Stimulated activated CD8-positive, alpha-beta memory T cell treated with anti-CD3 and anti-CD28 coated beads, Interleukin-12 subunit alpha, Interleukin-12 subunit beta, amount 100 ng/mL, for 24 hours (primary cell): ENCODE results near the gene MED19.
"Not testable (repeated sequence)": the region's sequence is repeated elsewhere in the genome, so short reads cannot be mapped to it uniquely, and the experiment has no call there.

ENCODE experiments used
- DNase-seq: peaks from one replicate; pipeline ENCODE4 v3.0.0-alpha.2; 2020; ENCODE audit errors: extremely low read depth

Gene MED19, protein sequence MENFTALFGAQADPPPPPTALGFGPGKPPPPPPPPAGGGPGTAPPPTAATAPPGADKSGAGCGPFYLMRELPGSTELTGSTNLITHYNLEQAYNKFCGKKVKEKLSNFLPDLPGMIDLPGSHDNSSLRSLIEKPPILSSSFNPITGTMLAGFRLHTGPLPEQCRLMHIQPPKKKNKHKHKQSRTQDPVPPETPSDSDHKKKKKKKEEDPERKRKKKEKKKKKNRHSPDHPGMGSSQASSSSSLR

DNA sequence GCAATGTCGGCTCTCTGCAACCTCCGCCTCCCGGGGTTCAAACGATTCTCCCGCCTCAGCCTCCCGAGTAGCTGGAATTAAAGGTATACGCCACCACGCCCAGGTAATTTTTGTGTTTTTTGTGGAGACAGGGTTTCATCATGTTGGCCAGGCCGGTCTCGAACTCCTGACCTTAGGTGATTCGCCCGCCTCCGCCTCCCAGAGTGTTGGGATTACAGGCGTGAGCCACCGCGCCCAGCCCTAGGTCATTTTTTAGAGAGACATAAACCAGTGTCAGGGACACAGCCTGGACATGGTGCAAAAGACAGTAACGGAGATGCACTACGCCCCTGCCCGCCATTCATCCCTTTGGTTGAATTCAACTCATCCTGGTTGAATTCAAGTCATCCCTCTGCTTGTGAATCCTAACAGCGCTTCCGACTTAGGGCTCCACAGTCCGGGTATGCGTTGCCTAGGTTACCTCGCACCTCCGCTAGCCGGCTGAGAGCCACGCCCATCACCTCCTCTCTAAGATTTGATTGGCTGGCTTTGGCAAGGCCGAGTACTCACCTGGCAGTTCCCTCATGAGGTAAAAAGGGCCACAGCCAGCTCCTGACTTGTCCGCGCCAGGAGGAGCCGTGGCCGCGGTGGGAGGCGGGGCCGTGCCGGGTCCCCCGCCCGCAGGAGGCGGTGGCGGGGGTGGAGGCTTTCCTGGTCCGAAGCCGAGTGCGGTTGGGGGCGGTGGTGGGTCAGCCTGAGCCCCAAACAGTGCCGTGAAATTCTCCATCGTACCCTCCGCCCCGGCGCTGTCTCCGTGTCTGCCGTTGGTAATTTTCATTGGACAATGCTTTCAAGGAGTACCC lies at the start of gene MED19:
TSS of gene MED19 (minus strand) at position 802 of the 842 bp plus-strand sequence. CDS start at position 766, 36 bp downstream.
- peak; percentile 45 for DNase-seq

DNA sequence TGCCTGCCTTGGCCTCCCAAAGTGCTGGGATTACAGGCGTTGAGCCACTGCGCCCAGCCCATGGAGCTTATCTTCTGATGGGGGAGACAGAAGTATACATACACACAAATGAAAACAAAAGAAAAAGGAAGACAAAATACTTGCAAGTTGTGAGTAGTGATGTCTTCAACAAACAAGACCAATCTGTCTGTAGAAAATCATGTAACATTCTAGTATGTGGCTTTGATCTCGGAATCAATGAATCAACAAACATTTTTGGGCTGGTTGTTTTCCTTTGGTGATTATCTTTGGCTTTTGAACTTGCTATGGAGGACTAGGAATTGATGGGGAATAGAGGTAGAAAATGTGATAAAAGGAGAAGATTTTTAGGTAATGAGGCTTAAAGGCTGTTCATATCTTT lies 46.2 kb upstream of the MED19 start:
- DNase-seq = no peak

DNA sequence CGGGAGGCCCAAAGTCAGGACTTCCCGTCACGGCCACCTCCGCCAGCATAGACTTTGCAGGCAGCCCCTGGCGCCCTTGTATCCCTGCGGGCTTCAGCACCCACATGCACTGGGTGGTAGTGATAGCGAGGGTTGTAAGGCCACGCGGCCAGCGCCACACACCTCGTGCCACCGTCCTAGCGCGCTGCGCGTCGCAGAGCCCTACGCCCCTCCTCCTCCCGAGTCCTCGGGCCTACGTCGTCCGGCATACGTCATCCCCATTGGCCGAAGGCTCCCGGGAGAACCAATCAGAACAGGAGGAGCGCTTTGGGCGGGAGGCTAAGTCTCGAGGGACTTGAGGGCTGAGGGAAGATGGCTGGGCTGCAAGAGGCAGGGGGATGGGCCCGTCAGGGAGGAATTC lies 40.9 kb upstream of the MED19 start:
- no peak for DNase-seq

DNA sequence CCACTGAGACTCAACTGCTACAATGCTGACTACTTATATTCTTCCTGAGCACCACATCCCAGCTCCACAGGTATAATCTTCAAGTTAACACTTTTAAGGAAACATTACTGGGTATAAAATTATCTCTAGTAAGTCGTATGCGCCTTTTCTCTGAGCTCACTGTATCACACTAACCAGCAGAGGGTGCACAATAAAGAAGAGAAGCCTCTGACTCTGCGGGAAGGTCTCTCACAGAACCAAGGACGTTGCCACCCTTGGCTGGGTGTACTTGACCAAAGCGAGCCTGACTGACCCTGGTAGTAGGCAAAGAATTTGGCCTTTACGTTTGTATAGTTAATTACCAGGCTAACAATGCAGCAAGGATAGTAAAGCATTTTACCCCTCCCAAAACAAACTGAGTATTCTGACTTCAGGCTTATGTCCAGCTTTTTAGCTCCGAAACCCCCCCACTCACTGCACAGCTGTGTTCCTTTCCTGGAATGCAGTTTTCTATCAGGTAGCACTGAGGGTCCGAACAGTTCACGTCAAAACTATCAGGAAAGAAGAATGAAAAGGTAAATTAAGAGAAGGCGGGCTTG lies 39.8 kb upstream of the MED19 start, which contains the start of gene BTBD18:
TSS of gene BTBD18 (minus strand) at position 144 of the 578 bp plus-strand sequence. CDS start 631 bp downstream, outside the sequence.
- DNase-seq = no peak

DNA sequence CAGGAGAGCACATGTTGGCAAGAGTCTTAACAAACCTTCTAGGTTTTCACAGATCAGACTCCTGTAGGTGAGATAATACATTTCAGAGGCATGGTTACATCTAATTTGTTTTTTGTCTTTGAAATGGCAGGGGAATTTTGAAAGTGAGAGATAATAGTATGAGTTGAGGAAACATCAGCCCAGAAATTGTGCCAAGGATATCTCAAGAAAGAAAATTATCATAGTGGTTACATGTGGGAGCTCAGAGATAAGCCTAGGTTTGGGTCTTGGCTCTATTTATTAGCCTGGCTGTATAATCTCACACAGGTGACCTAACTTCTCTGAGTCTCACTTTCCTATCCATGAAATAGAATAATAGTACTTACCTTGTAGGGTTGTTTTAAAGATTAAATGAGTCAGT lies 39.2 kb upstream of the MED19 start:
- no peak for DNase-seq

DNA sequence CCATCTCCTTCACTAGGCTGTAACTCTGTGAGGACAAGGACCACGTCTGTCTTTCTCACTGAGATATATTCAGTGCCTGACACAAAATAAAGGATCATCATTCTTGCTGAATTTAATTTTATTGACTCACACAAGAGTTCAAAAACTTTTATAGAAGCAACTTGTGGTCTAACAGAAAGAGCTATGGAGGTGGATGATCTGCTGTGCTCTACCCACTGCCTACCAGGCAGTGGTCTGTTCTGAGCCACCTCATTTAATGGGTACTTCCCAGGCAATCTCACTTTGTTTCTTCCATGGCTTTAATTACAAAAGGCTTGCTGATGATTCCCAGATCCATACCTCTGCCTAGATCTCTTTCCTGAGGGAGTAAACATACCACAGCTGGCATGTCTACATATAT lies 34.9 kb upstream of the MED19 start:
- DNase-seq = no peak

DNA sequence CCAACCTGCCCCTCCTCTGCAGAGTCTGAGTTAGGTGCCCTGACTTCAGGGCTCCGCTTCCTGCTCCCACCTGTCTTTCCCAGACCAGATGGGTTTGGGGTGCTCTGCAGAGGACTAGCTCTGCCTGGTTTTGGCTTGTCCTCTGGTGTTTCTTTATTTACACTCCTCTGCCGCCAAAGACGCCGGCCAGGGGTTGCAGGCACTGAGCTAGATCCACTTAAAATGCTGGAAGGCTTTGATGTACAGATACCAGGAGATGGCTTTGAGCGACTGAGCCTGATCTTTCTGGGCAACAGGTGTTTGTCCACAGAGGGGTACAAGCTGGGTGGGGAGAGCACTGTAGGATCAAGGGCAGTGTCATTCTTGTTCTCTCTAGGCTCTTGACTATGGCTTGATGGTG lies 33.2 kb upstream of the MED19 start:
- DNase-seq = no peak

DNA sequence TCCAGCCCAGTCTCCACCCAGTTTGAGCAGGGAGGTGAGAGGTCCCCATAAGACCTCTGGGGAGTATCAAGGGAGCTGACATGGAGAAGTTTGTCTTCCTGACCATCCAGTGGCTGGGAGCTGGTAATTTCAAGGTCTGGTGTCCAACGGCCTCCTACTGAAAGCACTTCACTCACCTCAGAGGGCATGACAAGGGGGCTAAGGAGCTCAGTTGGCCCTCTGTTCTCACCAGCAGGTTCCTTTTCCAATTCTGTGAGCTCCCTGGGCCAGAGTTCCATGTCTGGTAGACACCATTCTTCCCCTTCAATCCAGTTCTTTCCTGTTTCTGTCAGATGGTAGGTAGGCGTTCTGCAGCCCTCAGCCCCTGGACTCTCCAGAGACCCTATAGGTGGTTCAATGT lies 32.3 kb upstream of the MED19 start:
- no peak for DNase-seq

DNA sequence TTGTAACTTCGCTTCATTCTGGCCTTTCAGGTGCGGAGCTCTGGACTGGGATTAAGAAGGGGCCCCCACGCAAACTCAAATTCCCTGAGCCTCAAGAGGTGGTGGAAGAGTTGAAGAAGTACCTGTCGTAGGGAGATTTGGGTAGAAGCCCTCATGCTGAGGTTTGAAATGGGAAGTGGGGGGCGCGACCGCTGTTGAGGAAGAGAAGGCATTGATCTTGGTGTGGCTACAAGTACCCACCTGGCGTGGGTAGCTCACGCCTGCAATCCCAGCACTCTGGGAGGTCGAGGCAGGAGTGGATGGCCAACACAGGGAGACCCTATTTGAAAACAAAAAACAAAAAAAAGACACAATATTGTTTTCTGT lies 30.1 kb upstream of the MED19 start:
- no peak for DNase-seq

DNA sequence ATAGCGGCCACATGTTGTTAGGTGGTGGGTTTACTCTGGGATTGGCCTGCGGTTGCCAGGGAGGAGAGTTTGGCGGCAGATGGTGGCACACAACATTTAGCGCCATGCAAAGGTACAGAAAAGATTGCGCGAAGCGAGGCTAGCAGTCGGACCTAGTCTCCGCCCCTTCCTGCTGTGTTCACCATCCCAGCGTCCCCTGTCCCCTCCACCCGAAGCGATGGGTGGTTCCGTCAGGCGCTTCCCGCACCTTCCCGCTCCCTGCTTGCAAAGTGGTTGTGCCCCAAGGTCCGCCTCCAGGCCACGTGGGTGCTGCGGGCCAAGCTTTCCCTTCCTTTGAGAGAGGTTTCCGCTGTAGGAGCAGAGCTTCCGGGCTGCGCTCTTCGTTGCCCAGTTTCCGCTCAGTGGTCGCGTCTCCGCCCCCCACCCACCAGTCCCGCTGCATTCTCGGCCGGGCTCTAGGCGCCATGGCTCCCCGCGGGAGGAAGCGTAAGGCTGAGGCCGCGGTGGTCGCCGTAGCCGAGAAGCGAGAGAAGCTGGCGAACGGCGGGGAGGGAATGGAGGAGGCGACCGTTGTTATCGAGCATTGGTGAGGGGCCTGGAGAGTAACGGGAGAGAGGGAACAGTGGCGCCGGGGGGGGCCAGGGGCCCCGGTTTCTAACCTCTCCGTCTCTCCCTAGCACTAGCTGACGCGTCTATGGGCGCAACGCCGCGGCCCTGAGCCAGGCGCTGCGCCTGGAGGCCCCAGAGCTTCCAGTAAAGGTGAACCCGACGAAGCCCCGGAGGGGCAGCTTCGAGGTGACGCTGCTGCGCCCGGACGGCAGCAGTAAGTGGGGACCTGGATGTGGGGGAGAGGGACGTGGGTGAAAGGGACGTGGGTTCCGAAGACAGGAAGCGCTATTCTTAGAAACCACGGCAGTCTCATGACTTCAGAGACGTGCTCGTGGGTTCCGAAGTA lies 29.4 kb upstream of the MED19 start, which contains the start of gene SELENOH:
TSS of gene SELENOH (plus strand) at position 360 of the 955 bp plus-strand sequence. CDS start at position 465, 105 bp downstream.
- peak; percentile 89 for DNase-seq

DNA sequence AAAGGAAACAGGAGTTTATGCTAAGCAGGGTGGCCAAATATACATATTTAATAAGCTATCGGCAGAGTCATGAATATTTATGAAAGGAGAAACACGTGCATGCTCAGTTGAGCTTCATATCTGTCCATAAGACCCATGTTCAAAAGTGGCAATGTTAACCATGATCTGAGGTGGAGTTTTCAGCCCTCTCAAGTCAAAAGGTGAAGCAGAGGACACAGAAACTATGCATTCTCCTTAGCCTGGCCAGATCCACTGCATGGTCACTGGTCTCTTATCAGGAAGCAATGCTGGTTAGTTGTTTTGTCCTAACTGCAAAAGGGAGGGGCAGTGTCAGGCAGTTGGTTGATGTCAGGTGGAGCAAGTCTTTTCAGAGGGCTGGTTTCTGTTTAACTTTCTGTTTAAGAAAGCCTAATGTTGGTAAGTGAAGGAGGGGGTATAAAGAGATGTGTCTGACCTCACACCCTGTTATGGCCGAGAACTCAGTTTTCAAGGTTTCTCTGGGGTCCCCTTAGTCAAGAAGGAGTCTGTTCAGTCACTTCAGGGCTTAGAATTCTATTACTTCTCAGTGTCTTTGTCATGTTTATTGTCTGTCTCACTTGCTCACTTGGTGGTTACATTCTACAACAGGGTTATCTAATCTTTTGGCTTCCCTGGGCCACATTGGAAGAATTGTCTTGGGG lies 23.7 kb upstream of the MED19 start:
- DNase-seq = no peak

DNA sequence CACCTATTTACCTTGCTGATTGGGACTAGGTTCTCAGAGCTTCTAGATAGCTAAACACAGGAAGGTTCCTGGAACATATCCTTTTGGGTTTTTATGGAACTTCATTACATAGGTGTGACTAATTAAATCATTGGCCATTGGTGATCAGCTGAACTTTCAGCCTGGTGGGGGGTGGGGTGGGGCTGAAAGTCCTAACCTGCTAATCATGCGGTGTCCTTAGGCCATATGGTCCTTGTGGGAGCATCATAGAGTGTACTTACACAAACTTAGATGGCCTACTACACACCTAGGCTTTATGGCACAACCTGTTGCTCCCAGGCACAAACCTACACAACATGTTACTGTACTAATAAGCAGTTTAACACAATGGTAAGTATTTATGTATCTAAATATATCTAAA lies 20.6 kb upstream of the MED19 start:
- no peak for DNase-seq

DNA sequence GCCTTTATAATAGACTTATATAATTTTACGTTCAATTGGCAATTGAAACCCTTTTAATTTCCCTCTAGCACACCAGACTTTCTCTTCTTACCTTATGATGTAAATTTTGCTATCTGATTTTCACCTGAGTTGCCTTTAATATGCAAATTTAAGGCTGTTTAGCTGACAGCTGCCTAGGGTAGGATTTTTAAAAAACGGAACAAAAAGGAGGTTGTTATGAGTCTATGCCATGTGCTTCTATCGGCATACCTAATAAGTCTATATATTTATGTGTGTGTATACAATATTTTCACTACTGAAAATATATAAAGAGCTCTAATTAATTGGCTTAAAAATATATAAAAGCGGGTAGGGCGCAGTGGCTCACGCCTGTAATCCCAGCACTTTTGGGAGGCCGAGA lies 17.5 kb upstream of the MED19 start:
- DNase-seq = no peak

DNA sequence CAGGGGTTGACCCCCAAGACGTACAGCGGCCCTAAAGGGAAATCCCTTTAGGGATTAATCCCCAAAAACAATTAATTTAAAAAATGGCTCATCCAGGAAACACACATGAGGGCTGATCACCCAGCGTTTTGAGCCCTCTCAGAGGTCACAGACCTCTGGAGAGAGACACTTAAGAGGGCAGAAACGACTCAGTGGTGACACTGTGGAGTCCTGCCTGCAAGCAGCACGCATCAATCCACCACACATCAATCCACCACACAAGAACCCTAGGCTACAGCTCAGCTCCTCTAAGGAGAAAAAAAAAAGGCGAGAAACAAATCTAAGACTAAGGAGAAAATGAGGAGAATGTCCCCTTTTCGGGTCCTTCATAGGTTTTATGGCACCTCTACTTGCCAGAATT lies 16.8 kb upstream of the MED19 start:
- DNase-seq = no peak

DNA sequence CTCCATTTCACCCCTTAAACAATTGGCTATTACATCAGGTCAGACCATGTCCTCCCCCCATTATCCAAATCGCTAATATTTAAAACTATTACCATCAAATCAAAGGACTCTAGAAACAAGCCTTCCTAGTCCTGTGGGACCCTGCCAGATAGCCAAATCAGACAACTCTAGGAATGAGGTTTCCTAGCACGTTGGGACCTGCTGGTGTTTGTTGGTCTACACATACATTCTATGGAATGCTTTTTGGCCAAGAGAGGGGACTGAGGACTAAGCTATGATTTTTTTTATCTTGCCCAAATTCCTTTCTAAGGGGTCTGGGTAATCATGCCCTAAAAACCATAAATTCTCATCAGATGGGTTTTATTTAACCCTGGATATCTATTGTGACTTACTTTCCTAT lies 15.2 kb upstream of the MED19 start:
- no peak for DNase-seq

DNA sequence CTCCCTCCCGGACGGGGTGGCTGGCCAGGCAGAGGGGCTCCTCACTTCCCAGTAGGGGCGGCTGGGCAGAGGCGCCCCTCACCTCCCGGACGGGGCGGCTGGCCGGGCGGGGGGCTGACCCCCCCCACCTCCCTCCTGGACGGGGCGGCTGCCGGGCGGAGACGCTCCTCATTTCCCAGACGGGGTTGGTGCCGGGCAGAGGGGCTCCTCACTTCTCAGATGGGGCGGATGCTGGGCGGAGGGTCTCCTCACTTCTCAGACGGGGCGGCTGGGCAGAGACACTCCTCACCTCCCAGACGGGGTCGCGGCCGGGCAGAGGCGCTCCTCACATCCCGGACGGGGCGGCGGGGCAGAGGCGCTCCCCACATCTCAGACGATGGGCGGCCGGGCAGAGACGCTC lies 4.7 kb upstream of the MED19 start:
- DNase-seq = not testable (repeated sequence)

DNA sequence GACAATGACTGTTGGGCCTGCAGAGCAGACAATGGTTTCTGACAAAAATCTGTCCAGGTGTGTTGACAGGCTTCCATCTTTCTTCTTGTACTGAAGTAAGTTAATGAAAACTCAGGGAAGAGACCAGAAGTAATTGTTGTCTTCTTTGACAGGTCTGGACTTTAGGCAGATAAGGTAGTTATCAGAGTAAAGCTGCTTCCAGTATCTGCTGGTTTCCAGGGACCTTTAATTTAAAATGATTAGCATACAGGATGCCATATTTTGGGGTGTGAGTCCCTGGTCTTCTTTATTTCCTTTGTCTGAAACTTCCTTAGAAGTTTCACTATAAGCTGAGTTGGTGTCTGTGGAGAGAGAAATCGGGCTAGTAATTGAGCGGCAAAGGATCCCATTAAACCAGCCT lies 1.8 kb upstream of the MED19 start:
- DNase-seq = no peak

DNA sequence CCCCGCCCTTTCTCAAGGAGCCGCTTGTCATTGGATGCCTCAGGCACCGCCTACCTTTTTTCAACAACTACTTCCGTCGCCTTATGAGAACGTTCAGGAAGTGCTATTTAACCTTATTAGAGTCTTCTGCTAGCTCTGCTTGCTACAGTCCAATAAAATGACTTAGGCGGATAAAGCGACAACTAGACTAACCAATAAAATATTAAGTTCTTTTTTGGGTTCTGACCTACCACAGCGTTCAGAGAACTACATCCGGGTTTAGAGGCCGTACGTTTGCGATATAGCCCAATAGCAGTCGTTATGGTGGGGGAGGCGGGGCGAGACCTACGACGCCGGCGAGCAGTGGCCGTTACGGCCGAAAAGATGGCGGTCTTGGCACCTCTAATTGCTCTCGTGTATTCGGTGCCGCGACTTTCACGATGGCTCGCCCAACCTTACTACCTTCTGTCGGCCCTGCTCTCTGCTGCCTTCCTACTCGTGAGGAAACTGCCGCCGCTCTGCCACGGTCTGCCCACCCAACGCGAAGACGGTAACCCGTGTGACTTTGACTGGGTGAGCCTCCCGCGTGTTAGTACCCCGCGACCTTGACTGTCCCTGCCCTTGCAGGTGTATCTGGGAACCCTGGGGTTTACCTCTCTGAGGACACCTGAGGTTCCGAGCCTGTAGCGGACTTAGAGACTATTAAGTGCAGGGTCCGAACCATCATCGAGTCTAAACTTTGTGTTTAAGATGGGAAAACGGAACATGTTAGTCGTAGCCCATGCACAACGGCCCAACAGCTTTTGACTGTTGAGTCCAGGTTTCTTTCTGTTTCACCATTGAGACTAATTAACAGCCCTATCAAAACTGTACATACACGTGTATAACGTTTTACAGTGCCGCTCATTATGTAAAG lies 488 bp upstream of the MED19 start, which contains the start of gene TMX2:
TSS of gene TMX2 (plus strand) at position 338 of the 895 bp plus-strand sequence. CDS start at position 364, 26 bp downstream.
- peak; percentile 76 for DNase-seq

DNA sequence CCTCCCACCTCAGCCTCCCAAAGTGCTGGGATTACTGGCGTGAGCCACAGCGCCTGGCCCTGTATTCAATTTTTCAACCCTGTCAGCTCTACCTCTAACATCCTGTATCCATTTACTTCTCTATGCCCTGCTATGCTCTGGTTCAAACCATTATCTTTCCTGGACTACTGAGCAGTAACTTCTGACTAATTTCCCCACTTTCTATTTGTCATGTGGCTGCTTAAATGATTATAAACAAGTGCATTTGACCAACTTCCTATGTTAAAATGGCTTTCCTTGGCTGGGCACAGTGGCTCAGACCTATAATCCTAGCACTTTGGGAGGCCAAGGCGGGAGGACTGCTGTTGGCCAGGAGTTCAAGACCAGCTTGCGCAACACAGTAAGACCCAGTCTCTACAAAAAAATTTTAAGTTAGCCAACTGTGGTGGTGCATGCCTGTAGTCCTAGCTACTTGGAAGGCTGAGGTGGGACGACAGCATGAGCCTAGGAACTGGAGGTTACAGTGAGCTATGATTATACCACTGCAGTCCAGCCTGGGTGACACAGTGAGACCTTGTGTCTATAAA lies 2.1 kb downstream of the MED19 start:
- DNase-seq = no peak
